IMR-90 (cell line): ENCODE results near the gene PCGF5. TPM values are rescaled to one million over a fixed set of nuclear protein-coding genes. Genes with fewer than 3 reads are reported as not detected.

Experiments used
- ATAC-seq: fragments of 200-7000 bp; cut with Tn5 transposase; 2 replicates; pipeline ENCODE4 v1.9.1; 2020; ENCODE audit warnings: low read depth, mild to moderate bottlenecking, moderate library complexity
- BruUV-seq: library from RNA; stranded (reverse); fragments of 400-500 nt; replicated peaks from 2 replicates; lab custom pipeline; 2021; lab: Mats Ljungman, UMichigan
- CTCF ChIA-PET: fragments of 300-600 bp; formaldehyde crosslinking; extraction: SDS; loops from one replicate; lab custom pipeline; 2021; ENCODE audit warnings: antibody characterized with exemption; lab: Yijun Ruan, JAX
- POLR2A ChIA-PET: fragments of 300-600 bp; sonication (Branson Sonifier 250); formaldehyde crosslinking; loops from one replicate; lab custom pipeline; 2022; ENCODE audit warnings: antibody characterized with exemption; ENCODE audit not compliant: unreplicated experiment; lab: Charles Lee
- DNase-seq: peaks from one replicate; pipeline ENCODE4 v3.0.0; 2013
- H2AFZ ChIP-seq: replicated peaks from 2 replicates; pipeline ENCODE3; 2013; ENCODE audit warnings: low read length, mild to moderate bottlenecking; ENCODE audit not compliant: poor library complexity
- H2AK5ac ChIP-seq: 2 replicates; pipeline ENCODE4 v1.6.1; 2013; ENCODE audit warnings: low read depth, low read length, inconsistent platforms
- H2AK9ac ChIP-seq: replicated peaks from 2 replicates; pipeline ENCODE3; 2013; ENCODE audit warnings: mild to moderate bottlenecking, low read depth, low read length, moderate library complexity; ENCODE audit not compliant: poor library complexity
- H2BK120ac ChIP-seq: 2 replicates; pipeline ENCODE4 v1.6.1; 2013; ENCODE audit warnings: low read depth, low read length, inconsistent platforms
- H2BK15ac ChIP-seq: 3 replicates; pipeline ENCODE4 v1.6.1; 2013; ENCODE audit warnings: low read depth, low read length, inconsistent platforms
- H2BK20ac ChIP-seq: 2 replicates; pipeline ENCODE4 v1.6.1; 2013; ENCODE audit warnings: low read depth, mild to moderate bottlenecking, inconsistent platforms, low read length, moderate library complexity
- H2BK5ac ChIP-seq: 2 replicates; pipeline ENCODE4 v1.6.1; 2013; ENCODE audit warnings: mild to moderate bottlenecking, low read depth, low read length, inconsistent platforms; ENCODE audit not compliant: poor library complexity, severe bottlenecking
- H3K14ac ChIP-seq: replicated peaks from 2 replicates; pipeline ENCODE4 v1.6.1; 2013; ENCODE audit warnings: low read depth, low read length, inconsistent platforms
- H3K18ac ChIP-seq: 2 replicates; pipeline ENCODE4 v1.6.1; 2013; ENCODE audit warnings: low read depth, low read length, control low read depth
- H3K23ac ChIP-seq: 2 replicates; pipeline ENCODE4 v1.6.1; 2013; ENCODE audit warnings: low read depth, low read length, inconsistent platforms
- H3K27ac ChIP-seq: 2 replicates; pipeline ENCODE4 v1.5.1; 2013; ENCODE audit warnings: mild to moderate bottlenecking, control low read depth, low read length; ENCODE audit not compliant: insufficient read depth
- H3K27me3 ChIP-seq: 2 replicates; pipeline ENCODE4 v1.6.1; 2013; ENCODE audit warnings: low read length; ENCODE audit not compliant: control insufficient read depth, insufficient read depth
- H3K36me3 ChIP-seq: 2 replicates; pipeline ENCODE4 v1.6.1; 2013; ENCODE audit warnings: low read length, mixed read lengths; ENCODE audit not compliant: control insufficient read depth, insufficient read depth
- H3K4ac ChIP-seq: 2 replicates; pipeline ENCODE4 v1.6.1; 2013; ENCODE audit warnings: low read depth, low read length, inconsistent platforms
- H3K4me1 ChIP-seq: 2 replicates; pipeline ENCODE4 v1.6.1; 2013; ENCODE audit warnings: low read length, mixed read lengths; ENCODE audit not compliant: control insufficient read depth, insufficient read depth
- H3K4me2 ChIP-seq: 2 replicates; pipeline ENCODE4 v1.6.1; 2013; ENCODE audit warnings: low read depth, mild to moderate bottlenecking, control low read depth, low read length, moderate library complexity
- H3K4me3 ChIP-seq: 2 replicates; pipeline ENCODE4 v1.5.1; 2013; ENCODE audit warnings: low read depth, mild to moderate bottlenecking, control low read depth, low read length, moderate library complexity; ENCODE audit not compliant: insufficient read depth
- H3K56ac ChIP-seq: 2 replicates; pipeline ENCODE4 v1.6.1; 2013; ENCODE audit warnings: low read length, inconsistent platforms; ENCODE audit not compliant: insufficient read depth; ENCODE audit errors: extremely low read depth
- H3K79me1 ChIP-seq, 2 experiments: 2 replicates each; pipeline ENCODE4 v1.6.1; 2013; ENCODE audit warnings: low read length in 2 of 2, inconsistent platforms in 1 of 2, low read depth in 1 of 2
- H3K9ac ChIP-seq: 2 replicates; pipeline ENCODE4 v1.6.1; 2013; ENCODE audit warnings: low read depth, low read length, control low read depth
- H3K9me1 ChIP-seq: 2 replicates; pipeline ENCODE4 v1.6.1; 2013; ENCODE audit warnings: low read length, inconsistent platforms; ENCODE audit not compliant: insufficient read depth
- H3K9me3 ChIP-seq: 2 replicates; pipeline ENCODE4 v1.6.1; 2013; ENCODE audit warnings: low read length; ENCODE audit not compliant: control insufficient read depth, insufficient read depth
- H4K20me1 ChIP-seq: 2 replicates; pipeline ENCODE4 v1.6.1; 2013; ENCODE audit warnings: low read length, inconsistent platforms; ENCODE audit not compliant: insufficient read depth
- H4K5ac ChIP-seq: 2 replicates; pipeline ENCODE4 v1.6.1; 2013; ENCODE audit warnings: mild to moderate bottlenecking, low read depth, low read length, control low read depth
- H4K8ac ChIP-seq, 2 experiments: 2 replicates each; pipeline ENCODE4 v1.6.1; 2013; ENCODE audit warnings: low read depth in 2 of 2, low read length in 2 of 2, control low read depth in 1 of 2, inconsistent platforms in 1 of 2
- H4K91ac ChIP-seq: 2 replicates; pipeline ENCODE4 v1.6.1; 2013; ENCODE audit warnings: low read depth, low read length, inconsistent platforms; ENCODE audit not compliant: insufficient read depth
- CHD1 ChIP-seq: IDR thresholded peaks from 2 replicates; pipeline ENCODE4 v1.6.1; 2012; ENCODE audit warnings: low read depth, low read length, improper control_type of control experiment
- dilution Hi-C: fragments of 300-500 bp; cut with HindIII; formaldehyde crosslinking; loops from one replicate; pipeline ENCODE4 v1.14.3; 2018; ENCODE audit warnings: low sequenced_read_pairs; ENCODE audit not compliant: unreplicated experiment
- in situ Hi-C: fragments of 300-500 bp; cut with MboI; formaldehyde crosslinking; loops from 3 replicates; pipeline ENCODE4 v1.14.3; 2019; ENCODE audit warnings: low sequenced_read_pairs, inconsistent platforms, mixed read lengths
- intact Hi-C: fragments of 100-400 bp; cut with micrococcal nuclease; formaldehyde crosslinking; loops from 2 replicates; pipeline ENCODE4 v1.10.0; 2022
- polyA plus RNA-seq, 3 experiments: library from polyadenylated mRNA; depleted of rRNA; stranded (reverse); fragments of >200 nt; gene quantifications; 2 replicates each; pipeline ENCODE4 v1.2.3, GENCODE V29; 2012; ENCODE audit warnings: low replicate concordance in 1 of 3
- total RNA-seq: library from RNA; depleted of rRNA; stranded (reverse); fragments of >200 nt; gene quantifications from 2 replicates; pipeline ENCODE4 v1.2.3, GENCODE V29; 2012

PCGF5 gene
- total and polyA plus RNA-seq, 2 of the 4 experiments (the other 2 are of a cell fraction), result 9.0 to 18.1 TPM

DNA sequence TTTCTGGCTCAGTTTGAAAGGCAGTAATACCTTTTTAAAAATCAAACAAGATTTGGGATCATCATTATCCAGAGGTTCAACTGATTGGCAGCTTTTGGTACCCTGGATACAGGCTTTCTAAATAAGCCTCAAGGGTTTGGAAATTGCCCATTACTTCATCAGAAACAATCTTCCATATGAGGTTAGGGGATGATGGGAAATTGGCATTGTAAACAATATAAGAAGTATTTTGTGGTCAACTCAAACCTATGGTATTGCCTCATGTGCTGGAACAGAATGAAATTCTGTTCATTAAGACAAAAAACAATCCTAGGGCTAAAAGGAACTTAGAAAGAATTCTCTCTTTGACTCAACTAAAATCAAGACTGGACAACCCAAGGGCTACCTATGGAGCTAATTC, 97.1 kb downstream of the PCGF5 start:
- Histone ChIP-seq H3K4me3 (no peak overlapping the region), H3K14ac (no peak overlapping the region), H4K91ac (no peak overlapping the region), H3K36me3 (no peaks in the 10 kb centered on the region), H3K79me1 (no peaks in the 10 kb centered on the region), H3K56ac (no peak overlapping the region), H3K9me1 (peaks cover 7% of the 10 kb centered on the region; the same call in 1 of the 2 replicates), H3K23ac (no peak overlapping the region), H4K20me1 (no peaks in the 10 kb centered on the region), H2AFZ (no peak overlapping the region), H2BK15ac (no peak overlapping the region), H3K9me3 (no peaks in the 10 kb centered on the region), H3K18ac (no peak overlapping the region), H4K5ac (no peak overlapping the region), H3K27me3 (no peaks in the 10 kb centered on the region), H3K4me1 (peaks cover 9% of the 10 kb centered on the region), H3K4me2 (no peak overlapping the region), H4K8ac (no peak overlapping the region), H2BK20ac (no peak overlapping the region), H2AK9ac (no peak overlapping the region), H2BK120ac (no peak overlapping the region), H2AK5ac (no peak overlapping the region), H3K9ac (no peak overlapping the region), H3K27ac (no peak overlapping the region), H3K4ac (no peak overlapping the region), H2BK5ac (no peak overlapping the region)
- CTCF ChIA-PET, result no interaction called here
- DNase-seq (no peak), ATAC-seq (no peak)
- POLR2A ChIA-PET, result no interaction called here
- TF ChIP-seq CHD1, result no peak
- BruUV-seq, result no TSS peak
- intact Hi-C loops, result no loop called here
- in situ Hi-C loops, result no loop called here
- dilution Hi-C loops, result no loop called here
